CD4-positive, alpha-beta T cell treated with Interleukin-1 beta for 1 hour (primary cell): Measurements from ENCODE around the gene ABHD17B.

Experiments
- DNase-seq, 2 donors: peaks; one replicate each; pipeline ENCODE4 v3.0.0-alpha.2; 2020 to 2022

The ABHD17B gene

GRCh38 chr9:71816916-71817451 is 94.0 kb downstream of the ABHD17B start:
- DNase-seq: no peak
